Measurements from ENCODE around the gene NTMT1.

The NTMT1 gene

DNA sequence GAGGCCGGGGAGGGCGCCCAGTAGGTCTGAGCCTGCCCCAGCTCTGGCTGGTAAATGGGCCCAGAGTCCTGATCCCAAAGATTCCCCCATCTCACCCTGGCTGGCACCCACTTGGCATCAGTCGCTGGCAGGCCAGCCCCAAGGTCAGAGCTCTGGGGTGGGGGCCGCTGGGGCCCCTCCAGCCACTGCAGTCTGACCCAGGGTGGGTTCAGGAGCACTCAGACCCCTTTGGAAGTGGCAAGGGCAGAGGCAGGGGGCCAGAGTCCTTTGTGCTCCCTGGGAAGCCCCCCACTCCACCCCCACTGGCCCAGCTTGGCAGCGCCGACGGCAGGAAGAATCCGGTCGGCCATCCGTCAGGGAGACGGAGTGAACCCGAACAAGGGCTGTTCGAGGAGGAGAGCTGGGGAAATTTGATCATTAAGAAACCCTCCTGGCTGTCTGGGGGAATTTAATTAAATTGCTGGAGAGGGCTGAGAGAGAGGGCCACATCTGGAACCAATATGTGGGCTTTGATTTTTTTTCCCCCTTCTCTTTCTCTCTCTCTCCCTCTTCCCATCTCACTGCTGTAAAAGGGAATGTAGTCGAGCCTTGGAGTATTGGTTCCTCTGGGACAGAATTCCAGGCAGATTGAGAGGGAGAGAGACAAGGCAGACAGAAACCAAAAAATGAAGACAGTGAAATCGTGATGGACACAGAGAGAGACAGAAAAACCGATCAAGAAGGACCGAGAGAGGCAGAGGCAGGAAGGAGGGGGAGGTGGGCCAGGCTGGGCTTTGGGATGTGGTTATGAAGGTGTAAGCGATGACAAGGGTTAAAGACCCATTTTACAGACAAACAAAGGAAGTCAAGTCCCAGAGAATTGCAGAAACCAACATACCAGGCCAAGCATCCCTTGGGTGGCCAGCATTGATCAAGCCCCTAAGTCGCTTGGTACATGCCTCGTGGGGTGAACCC lies 24.0 kb downstream of the NTMT1 start:
- Histone ChIP-seq H3K27me3 (ENCODE audit: insufficient read depth, low read depth, severe bottlenecking) (no peaks in the 10 kb centered on the region), H3K4me3 (ENCODE audit: low read depth, low read length) (no peak overlapping the region), H3K36me3 (no peaks in the 10 kb centered on the region), H3K9me3 (ENCODE audit: severe bottlenecking) (no peaks in the 10 kb centered on the region), H3K27ac (no peak overlapping the region)
- DNase-seq, result no peak
- TF ChIP-seq, protein P1, sequence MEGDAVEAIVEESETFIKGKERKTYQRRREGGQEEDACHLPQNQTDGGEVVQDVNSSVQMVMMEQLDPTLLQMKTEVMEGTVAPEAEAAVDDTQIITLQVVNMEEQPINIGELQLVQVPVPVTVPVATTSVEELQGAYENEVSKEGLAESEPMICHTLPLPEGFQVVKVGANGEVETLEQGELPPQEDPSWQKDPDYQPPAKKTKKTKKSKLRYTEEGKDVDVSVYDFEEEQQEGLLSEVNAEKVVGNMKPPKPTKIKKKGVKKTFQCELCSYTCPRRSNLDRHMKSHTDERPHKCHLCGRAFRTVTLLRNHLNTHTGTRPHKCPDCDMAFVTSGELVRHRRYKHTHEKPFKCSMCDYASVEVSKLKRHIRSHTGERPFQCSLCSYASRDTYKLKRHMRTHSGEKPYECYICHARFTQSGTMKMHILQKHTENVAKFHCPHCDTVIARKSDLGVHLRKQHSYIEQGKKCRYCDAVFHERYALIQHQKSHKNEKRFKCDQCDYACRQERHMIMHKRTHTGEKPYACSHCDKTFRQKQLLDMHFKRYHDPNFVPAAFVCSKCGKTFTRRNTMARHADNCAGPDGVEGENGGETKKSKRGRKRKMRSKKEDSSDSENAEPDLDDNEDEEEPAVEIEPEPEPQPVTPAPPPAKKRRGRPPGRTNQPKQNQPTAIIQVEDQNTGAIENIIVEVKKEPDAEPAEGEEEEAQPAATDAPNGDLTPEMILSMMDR (IDR thresholded peaks at IDR 0.05; ENCODE audit: low read depth, low read length), result no peak

DNA sequence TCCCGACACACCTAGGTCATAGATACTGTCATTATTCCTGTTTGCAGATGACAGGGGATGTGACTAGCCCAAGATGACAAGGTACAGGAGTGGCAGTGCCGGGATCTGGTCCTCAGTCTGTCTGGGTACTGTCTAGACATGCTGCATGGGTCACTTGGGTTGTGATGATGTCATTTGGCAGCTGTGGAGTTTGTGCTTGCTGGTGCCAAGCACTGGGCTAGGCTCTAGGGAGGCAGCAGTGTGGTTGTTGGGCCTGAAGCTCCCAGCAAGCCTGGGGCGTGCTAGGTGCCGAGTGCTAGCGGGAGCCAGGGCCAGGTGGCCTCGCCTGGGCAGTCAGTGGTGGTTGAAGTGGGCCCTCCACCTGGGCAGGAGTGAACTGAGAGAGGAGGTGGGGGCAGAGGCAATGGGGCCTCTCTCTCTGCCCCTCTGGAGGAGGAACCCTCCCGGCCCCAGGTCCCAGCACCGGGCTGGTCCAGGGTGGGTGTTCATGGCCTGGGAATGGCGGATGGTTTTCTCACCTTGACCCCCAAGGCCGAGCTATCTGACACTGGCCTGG lies 24.8 kb downstream of the NTMT1 start:
- no peak for DNase-seq
- Histone ChIP-seq H3K4me3 (ENCODE audit: low read depth, low read length) (no peak overlapping the region), H3K27me3 (ENCODE audit: insufficient read depth, low read depth, severe bottlenecking) (no peaks in the 10 kb centered on the region)

DNA sequence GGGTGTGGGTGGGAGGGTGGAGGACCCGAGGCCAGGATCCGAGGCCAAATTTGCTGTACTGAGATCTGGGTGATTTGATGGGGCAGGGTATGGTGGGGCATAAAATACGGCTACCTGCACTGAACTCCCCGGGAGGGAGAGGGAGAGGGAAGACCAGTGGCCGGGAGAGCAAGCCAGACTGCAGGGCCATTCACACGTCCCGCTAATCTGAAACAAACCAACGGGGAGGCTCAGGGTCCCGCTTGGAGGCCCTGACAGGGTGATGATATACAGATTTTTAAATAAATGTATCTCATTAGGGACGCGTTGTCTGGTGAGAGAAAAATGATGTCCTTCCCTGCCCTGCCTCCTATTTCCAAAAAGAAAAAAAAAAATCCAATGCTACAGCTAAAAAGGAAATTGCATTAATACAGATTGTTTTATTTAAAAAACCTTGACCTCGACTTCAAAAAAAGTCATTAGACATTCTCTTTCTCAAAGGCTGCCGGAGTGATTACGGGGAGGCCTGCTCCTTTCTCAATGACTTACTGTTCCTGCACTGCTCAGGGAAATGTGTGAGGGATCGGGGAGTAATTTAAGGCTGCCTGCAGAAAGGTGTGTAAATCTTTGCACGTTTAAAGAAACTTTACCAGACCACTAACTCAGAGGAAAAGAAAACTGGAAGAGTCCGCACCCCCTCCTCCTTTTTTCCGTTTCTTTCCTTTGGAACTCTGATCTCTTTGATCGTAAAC lies 28.0 kb downstream of the NTMT1 start:
- TF ChIP-seq, protein P1 (IDR thresholded peaks at IDR 0.05; ENCODE audit: low read depth, low read length), result no peak
- DNase-seq, result no peak
- Histone ChIP-seq H3K27ac (no peak overlapping the region), H3K4me3 (ENCODE audit: low read depth, low read length) (no peak overlapping the region), H3K36me3 (no peaks in the 10 kb centered on the region), H3K9me3 (ENCODE audit: severe bottlenecking) (peaks cover 2% of the 10 kb centered on the region), H3K27me3 (ENCODE audit: insufficient read depth, low read depth, severe bottlenecking) (no peaks in the 10 kb centered on the region)

More for the DNA sequence above, 24.8 kb downstream of the NTMT1 start:
- Histone ChIP-seq H3K27ac (no peak overlapping the region), H3K9me3 (ENCODE audit: severe bottlenecking) (no peaks in the 10 kb centered on the region), H3K36me3 (no peaks in the 10 kb centered on the region)
- TF ChIP-seq, protein P1 (IDR thresholded peaks at IDR 0.05; ENCODE audit: low read depth, low read length), result no peak

DNA sequence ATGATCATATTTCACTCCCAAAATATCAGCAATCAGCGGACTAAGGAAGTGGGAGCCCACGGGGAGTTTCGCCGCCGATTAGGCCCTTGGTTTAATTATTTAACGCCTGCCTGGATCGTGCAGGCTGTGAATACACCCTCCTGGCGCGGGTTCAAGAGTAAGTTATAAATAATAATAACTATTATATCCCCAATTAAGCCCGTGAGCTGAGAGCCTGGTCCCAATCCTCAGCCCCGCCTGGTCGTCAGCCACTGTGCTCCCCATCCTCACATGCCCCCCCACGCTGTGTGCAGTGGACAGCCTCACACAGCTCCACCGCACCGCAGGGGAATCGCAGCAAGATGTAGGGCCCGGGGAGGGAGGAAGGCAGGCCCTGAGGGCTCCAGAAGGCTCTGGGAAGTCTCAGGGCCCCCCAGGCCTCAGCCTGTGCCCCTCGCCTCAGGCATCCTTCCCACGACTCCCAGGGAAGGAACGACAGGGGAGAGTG lies 28.6 kb downstream of the NTMT1 start:
- peaks cover 6% of the 10 kb centered on the region for H3K9me3 ChIP-seq (ENCODE audit: severe bottlenecking)
- no peaks in the 10 kb centered on the region for H3K27me3 ChIP-seq (ENCODE audit: insufficient read depth, low read depth, severe bottlenecking)
- no peaks in the 10 kb centered on the region for H3K36me3 ChIP-seq
- TF ChIP-seq, protein P1 (IDR thresholded peaks at IDR 0.05; ENCODE audit: low read depth, low read length), result no peak
- DNase-seq, result no peak
- no peak overlapping the region for H3K4me3 ChIP-seq (ENCODE audit: low read depth, low read length)
- H3K27ac ChIP-seq, result no peak overlapping the region

DNA sequence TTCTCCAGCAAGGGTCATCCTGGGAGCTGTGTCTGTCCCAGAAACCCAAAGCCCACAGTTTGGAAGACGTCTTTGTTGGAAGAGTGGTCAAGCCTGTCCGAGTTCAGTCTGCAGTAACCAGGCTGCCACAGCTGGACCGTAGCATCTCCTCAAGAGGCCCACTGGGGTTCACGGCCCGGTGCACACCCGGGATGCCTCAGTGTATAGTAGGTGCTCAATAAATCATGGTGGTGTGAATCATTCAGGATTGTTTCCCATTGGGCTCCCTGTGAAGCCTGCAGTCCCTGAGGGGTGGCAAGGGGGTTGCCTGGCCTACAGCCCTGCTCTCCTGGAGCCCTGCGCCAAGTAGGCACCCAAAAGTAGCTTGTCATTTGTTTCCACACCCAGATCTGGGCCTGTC lies 29.2 kb downstream of the NTMT1 start:
- no peak overlapping the region for H3K27ac ChIP-seq
- TF ChIP-seq, protein P1 (IDR thresholded peaks at IDR 0.05; ENCODE audit: low read depth, low read length), result no peak
- H3K27me3 ChIP-seq (ENCODE audit: insufficient read depth, low read depth, severe bottlenecking), result no peaks in the 10 kb centered on the region
- no peaks in the 10 kb centered on the region for H3K36me3 ChIP-seq
- no peak for DNase-seq
- peaks cover 10% of the 10 kb centered on the region for H3K9me3 ChIP-seq (ENCODE audit: severe bottlenecking)
- H3K4me3 ChIP-seq (ENCODE audit: low read depth, low read length), result no peak overlapping the region

Measured in WERI-Rb-1 (cell line).